ENCODE data around the gene HMBS.

GRCh38 chr11:119044708-119045107 is 40.0 kb upstream of the HMBS start:
- no peak for TF ChIP-seq POLR2A (IDR thresholded peaks at IDR 0.05; ENCODE audit: low read length)
- no peak for TF ChIP-seq GATA1 (IDR thresholded peaks at IDR 0.05; ENCODE audit: low read depth, low read length)
